ENCODE measurements around the gene GID4.

GID4 gene

DNA sequence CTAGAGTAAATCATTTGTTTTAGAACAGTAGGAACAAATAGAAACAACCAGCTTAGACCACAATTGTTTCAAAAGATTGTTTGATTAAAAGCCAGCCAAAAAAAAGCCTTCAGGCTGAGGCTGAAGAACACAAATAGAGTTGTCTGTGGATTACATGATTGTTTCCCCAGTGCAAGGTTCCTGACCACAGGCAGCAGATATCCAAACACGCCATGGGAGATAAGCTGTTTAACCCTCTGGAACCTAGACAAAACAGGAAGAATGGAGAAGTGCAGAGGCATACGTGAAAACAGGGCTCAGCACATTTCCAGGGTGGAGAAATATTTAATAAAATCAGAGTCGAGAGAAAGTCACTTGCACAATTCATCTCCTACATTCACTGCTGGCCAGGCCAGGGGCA is 21.2 kb upstream of the GID4 start:
- DNase-seq (ENCODE audit: low spot score) = peak; percentile 37

DNA sequence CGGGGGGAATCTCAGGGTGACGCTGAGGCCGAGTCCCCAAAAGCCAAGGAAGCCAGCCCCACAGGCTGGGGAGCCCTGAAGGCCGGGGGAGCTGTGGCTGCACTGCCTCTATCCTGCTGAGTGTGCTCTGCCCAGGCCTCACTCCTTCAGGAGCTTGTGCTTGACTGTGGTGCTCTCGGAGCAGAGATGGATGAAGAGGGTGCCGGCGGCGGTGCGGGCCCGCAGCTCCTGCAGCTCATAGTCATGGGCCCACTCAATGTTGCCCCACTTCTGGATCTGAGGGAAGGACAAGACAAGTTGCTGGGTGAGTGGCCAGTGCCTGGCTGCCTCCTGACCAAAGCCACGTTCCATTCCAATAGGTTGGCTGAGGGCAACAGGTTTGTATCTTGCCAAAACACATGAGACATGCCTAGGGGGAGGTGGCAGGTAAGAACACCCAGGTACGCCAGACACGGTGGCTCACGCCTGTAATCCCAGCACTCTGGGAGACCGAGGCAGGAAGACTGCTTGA is 20.7 kb upstream of the GID4 start:
- DNase-seq (ENCODE audit: low spot score) = no peak

DNA sequence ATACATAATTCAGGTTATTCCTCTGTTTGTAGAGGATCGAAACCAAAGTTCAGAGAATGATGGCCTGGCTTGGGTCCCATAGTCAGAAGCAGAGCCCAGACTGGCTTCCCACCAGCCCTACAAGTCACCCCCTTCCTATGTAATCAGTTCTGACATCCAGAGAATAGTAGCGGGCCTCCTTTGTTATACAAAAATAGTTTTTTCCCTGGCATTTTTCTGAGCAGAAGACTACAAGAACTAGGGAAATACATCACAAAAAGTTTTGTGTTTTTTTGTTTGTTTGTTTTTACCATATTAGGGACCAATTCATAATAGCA is 19.4 kb upstream of the GID4 start:
- DNase-seq (ENCODE audit: low spot score) = no peak

DNA sequence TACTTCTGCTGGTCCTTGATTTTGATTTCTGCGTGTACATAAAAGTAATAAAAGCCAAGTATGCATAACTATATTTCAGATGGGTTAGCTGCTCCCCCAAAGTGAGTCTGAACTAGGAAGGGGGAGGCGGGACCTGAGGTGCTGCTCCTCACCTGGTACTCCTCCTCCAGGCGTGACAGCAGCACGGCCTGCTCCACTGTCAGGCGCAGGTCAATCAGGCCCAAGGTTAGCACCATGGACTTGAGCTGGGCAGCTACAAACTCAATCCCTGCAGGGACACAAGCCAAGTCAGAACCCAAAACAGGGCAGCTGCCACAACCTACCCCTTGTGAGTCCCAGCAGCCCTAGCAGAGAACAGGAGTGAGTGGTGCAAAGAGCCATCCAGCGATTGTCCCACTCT is 18.2 kb upstream of the GID4 start:
- DNase-seq (ENCODE audit: low spot score) = no peak

DNA sequence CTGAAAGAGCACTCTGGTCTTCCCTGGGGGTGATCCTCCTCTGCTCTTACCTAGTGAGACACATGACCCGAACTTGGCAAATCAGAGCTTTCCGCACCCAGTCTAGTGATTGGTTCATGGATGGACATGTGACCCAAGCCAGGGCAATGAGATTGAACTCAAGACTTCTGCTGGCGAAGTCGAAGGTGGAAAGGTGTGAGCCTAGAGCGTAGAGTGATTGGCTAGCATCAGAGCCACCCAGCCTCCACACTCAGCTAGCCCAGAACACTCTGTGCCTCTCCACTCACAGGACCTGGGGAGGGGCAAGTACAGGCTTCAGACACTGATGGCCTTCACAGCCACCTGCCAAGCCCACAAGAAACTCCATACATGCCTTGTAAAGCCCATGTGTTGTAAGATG is 17.8 kb upstream of the GID4 start:
- no peak for DNase-seq (ENCODE audit: low spot score)

DNA sequence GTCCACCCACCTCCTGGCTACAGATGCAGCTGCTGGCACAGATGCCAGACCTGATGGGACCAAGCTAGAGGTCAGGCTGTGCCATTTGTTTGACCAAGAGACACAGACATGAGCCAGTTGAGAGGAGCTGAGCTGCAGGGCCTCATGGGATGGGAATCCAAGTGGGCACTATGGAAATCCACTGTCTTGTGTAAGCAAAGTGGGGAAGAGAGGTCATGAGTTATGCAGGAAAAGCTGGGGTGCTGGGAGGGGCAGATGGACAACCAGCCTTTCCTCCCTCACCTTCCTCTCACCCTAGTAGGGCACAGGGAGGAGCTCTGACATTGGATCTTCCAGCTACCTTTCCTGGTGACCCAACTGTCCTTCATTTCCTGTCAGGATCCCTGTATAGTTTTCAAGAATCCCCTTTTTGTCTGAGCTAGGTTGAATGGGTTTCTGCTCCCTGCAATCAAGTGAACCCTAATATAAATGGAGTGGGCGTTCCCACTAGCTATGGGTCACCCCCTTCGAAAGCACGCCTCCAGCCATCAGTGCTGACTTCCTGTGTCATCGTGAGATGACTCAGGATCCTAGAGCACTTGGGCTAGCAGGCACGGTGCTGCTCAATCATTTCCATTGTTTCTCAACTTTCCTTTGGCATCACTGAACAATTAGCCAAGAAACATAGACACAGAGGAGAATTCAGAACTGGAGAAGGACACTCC is 13.8 kb upstream of the GID4 start:
- DNase-seq (ENCODE audit: low spot score) = no peak

DNA sequence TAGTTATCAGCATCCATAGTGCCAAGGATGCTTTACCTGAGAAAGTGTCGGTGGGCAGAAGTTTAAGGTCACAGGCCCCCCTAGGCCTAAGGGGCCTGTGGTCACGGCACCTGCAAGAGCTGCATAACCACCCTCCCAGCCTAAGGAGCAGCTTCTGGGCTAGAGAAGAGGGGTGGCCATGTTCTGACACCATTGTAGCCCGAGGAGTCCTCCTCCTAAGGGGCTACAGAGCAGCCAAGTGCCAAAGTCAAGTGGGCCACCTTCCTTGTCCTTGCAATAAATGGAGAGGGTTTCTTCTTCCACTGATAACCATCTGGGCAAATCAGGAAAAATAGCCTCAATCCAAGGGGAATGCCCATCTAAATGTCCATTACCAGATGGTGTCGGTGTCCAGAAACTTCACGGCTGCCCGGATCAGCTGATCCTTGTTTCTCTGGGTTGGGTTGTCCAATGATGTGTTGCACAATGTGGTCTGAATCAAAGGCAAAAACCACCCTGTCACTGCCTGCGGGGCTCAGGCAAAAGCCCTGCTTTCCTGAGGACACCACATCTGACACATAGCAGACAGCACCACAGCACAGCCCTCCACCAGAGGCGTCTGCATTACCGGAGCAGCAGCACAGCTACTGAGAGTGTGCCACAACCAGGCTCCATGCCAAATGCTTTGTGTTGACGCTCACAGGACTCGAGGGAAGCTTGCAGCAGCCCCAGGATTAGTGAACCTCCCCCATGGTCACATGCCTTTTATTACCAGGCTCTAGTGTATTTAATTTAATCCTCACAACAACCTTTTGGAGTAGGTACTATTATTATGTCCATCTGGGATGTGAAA is 13.0 kb upstream of the GID4 start:
- DNase-seq (ENCODE audit: low spot score) = no peak

DNA sequence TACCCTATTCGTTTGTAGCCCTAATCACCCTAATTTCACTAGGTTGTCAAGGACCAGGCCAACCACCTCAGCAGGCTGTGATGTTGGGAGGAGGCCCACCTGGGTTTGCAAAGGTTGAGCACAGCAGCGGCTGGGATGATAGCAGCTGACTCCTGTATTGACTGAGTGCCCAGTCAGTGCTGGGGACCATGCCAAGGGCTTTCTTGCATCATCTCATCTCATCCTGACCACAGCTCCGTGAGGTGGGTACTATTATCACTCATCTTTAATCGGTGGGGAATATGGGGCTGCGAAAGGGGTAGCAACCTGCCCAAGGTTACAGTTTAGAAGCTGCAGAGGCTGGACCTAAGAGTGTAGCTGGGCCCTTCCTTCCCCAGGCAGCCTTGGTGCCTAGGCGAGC is 11.9 kb upstream of the GID4 start:
- DNase-seq (ENCODE audit: low spot score) = no peak

DNA sequence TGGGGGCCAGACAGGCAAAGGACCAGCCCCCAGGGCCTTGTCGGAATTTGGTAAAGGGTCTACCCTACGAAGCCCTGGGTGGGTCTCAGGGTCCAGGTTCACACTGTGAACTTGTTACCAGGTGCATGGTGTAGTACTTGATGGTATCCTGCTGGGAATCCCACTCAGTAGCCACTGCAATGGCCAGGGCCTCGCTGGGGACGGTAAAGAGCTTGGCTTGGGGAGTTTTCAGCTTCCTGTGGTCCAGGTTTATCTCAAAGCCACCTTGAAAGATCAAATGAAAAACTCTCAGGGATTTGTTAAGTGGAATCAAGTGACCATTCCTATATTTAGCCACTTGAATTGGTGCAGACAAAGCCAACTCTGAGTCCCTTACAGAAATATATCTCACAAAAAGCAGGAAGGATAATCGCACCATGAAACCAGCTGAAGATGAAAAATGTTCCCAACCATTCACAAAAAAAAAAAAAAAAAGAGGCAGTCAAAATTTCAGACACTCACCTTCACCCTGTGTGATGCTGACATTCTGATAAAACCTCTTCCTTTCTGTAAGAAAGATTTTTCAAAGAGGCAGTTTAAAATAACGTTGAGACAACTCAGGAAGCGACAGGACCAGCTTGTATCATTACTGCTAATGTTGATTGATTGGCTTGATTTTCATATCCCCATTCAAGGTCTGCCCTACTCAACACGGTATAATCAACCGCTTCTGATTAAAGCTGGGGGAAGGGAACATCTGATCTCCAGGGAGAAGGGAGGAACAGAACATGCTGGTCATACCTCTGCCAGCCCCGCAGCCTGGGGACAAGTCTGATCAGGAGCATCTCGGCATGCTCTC is 10.9 kb upstream of the GID4 start:
- no peak for DNase-seq (ENCODE audit: low spot score)

DNA sequence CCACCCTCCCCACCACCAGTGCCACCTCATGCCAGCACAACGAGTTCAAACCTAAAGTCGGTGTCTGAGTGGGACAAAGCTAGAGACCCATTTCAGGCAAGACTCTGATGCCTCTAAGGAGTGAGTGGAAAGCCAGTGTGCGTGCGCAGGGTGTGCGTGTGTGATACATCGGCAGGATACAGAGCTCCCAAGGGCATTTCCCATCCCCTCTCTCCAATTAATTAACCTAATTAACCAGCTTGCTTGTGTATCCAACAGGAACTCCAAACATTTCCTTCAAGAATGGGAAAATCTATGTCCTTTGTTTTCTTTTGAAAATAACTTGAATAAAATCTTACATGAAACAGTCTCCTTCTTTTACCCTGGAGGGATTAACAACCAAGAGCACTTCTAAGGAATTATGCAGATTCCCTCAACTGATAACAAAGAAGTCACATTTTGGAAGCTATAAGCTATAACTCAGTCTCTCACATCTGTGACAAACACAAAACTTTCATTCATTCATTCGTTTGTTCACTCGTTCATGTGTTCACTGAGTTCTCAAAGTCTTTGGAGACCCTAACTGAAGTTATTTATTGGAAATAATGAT is 10.2 kb upstream of the GID4 start:
- no peak for DNase-seq (ENCODE audit: low spot score)

DNA sequence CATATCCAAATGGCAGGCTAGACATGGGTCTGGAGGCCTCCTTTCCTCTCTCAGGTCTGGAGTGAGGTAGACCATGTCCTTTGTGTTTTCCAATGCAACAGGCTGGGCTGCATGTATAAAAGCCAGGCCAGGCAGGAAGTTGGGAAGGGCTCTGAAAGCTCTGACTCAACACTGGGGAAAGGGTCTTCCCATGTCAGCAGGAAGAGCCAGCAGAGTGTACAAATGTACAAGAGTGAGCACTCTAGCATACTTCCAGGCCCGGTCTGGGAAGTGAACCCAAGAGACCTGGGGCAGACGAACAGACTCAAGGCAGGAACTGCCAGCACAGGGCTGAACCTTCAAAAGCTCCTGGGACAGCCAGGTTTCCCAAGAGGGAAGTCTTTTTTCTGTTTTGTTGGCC is 7.3 kb upstream of the GID4 start:
- DNase-seq (ENCODE audit: low spot score) = no peak

DNA sequence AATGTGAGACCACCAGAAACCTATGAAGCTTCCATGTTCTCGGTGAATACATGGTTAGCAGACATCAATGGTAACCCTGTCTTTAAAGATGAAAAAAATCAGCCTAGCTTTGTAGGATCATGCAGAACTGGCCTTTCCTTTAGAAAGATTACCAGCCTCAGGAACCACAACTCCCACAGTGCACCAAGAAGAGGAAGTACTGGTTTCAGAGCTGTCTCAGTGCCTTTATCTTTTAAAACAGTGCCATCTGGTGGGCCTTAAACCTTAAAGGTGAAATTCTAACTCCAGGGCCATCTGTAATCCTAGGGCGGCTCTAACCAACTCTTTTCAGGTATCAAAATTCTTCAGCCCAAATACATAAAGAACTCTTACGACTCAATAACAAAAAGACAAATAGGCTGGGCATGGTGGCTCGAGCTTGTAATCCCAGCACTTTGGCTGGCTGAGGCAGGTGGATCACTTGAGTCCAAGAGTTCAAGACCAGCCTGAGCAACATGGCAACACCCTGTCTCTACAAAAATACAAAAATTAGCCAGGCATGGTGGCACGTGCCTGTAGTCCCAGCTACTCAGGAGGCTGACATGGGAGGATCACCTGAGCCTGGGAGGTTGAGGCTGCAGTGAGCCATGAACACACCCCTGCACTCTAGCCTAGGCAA is 5.6 kb upstream of the GID4 start:
- DNase-seq (ENCODE audit: low spot score) = peak; percentile 76

DNA sequence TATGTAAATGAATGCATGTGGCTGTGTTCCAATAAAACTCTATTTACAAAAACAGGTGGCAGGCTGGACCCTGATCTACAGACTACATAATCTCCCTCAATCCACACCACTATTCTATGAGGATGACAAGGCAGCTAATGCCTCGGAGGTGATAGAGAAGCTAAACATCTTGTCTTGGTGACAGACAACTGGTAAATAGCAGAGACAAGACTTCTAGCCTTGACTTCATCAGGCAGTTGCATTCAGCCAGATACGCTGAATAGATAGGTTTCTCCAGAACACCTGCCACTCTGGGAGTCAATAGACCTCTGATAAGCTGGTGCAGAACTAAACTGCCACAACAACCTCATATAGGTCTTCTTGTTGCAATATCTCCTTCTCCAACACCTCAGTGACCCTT is 3.5 kb upstream of the GID4 start:
- no peak for DNase-seq (ENCODE audit: low spot score)

DNA sequence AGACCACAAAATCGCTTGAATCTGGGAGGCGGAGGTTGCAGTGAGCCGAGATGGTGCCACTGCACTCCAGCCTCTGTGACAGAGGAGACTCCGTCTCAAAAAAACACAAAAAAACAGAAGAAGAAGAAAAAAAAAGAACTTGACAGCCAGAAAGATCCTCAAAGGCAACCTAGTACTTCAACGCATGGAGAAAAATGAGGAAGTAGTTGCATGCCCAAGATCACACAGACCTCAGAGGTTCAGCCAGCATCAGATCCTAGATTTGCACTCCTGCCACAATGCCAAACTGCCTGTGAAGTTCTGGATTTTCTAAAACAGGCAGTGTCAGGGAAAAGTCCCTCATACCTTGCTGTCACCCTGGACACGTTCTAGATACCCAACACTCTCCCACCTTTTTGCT is 1.7 kb upstream of the GID4 start:
- no peak for DNase-seq (ENCODE audit: low spot score)

DNA sequence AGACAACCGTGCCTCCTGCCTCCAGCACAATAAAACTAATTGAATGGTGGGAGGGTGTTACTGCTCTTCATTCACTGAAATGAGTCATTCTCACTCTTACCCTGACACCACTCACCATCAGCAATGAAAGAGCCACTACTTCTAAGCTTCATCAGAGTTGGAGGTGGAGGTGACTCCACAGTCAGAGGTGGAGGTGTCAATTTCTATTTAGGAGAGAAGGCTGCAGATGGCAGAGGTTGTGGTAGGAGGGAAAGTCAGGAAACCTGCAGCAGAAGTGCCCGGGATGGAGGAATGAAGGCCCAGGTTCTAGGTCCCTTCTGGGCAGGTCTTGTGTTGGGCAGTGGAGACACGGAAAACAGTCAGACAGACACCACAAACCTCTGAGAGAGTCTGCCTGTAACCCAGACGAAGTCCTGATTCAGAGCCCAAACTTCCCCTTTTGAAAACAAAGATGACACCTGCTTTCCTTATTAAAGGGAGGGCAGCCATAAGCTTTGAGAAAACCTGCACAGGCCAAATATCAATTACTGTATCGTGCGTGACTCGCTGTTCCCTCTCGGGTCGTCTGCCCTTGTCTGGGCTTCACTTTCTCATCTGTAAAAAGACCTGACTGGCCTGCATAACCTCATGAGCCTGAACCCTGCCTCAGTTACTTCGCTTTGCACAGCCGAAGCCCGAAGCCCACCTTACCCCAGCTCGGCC is 908 bp upstream of the GID4 start:
- DNase-seq (ENCODE audit: low spot score) = no peak

DNA sequence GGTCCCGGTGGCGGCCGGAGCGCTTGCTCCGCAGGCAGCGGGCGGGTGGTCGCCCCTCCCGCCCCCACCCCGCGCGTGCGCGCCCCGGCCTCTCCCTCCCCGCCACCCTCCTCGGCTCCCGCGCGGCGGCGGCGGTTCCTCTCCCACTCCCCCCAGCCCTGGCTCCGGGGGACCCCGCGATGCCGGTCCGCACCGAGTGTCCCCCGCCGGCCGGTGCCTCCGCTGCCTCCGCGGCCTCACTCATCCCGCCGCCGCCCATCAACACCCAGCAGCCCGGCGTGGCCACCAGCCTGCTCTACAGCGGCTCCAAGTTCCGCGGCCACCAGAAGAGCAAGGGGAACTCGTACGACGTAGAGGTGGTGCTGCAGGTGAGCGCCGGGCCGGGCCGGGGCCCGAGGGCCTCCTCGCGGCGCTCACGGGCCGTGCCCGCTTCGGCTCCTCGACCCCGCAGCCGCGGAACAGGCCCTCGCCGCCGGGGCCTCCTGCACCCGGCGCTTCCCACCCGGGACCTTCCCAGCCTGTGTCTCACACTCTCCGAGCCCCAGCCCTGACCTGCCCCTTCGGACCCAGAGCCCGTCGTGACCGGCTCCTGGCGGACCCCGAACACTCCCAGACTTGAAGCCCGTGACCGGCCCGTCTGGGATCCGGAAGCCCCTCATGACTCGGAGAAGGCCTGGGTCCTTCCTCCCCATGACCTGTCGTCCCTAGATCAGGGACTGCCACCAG is 490 bp downstream of the GID4 start:
- no peak for DNase-seq (ENCODE audit: low spot score)

DNA sequence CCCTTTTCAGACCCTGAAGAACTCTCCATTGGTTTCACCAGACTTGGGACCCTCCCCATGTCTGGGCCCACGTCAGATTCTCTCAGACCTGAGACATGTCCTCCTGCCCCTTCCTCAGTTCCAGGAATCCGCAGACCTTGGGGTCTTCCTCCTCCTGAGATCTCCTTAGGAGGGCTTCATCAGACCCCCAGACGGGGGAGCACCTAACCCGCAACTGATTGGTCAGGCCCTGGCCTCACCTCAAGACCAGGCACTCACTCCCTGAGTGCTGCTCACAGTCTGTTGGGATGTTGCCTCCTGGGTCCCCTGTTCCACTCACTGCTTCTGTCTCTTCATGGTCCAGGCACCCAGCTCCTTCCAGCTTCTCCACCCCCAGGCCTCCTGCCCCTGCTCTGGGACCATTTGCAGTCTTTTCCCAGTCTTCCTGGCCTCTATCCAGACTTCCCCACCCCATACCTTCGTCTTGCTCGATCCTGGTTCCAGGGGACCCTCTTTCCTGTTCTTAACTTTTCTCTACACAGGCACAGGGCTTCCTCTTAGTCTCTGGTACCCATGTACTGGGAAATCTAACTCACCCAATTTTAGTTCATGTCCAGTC is 1.2 kb downstream of the GID4 start:
- no peak for DNase-seq (ENCODE audit: low spot score)

DNA sequence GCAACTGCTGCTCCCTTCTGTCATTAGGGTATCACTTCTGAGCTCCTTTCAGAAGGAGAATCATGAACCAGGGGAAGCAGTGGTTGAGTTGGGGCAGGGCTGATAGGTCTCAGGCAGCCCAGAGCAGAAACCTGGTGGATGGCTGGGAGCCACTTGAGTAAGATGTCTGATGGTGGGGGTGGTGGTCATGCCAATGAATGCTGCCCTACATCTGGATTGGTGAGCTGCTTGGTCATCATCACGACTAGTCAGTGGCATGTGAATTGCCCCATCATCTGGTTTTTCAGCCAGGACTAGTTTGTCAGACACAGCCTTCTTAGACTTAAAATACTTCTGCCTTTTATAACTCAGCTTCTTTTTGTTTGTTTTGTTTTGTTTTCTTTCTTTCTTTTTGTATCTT is 2.6 kb downstream of the GID4 start:
- DNase-seq (ENCODE audit: low spot score) = no peak

DNA sequence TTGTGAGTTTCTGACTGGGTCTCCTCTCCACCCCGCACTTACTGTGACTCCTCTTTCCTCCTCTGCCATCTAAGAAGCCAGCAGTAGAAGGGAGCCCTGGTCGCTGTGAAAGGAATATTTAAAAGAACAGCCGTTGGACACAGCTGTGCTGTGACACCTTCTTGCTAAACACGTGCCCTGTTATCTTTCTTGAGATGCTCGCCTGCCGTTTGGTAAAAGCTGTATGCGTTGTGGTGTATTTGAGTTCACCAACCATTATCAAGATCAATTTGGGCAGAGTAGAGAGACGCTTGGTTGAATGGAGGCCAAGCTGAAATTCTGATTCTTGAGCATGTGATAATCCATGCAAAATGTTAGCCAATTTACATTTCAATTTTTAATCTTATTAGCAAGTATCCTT is 3.8 kb downstream of the GID4 start:
- DNase-seq (ENCODE audit: low spot score) = no peak

DNA sequence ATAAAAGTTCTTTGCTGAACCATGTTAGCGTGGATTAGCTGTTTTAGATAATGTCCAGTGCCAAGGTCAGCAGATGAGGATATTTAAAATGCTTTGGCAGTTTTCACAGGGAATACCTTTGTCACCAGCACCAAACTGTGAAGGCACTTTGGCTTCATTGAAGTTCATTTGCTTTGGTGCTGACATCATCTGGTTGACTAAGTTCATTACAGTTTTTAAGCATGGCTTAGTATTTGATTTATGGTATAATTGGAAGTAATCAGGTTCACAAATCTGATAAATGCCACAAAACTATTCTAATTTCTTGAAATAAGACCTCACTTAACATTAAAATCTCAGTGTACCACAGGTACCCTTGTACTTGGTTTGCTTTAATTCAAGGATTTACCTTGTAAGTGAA is 4.3 kb downstream of the GID4 start:
- DNase-seq (ENCODE audit: low spot score) = peak; percentile 12

All from HuH-7 (cell line).